Measurements from ENCODE around the gene PLEKHA7. TPM values are rescaled to one million over a fixed set of nuclear protein-coding genes. Genes with fewer than 3 reads are reported as not detected.

The PLEKHA7 gene
- total and polyA plus RNA-seq, 2 experiments from 2014 or later: 40.8 to 167 TPM

- peak; percentile 64 to 85 for DNase-seq (ENCODE audit: low read depth in 1 of 2, low spot score in 1 of 2)
- Histone ChIP-seq H3K4me3 (no peak overlapping the region), H3K27me3 (no peaks in the 10 kb centered on the region), H3K27ac (peak overlapping the region; percentile 98), H3K9me3 (ENCODE audit: low read depth) (no peaks in the 10 kb centered on the region), H3K36me3 (no peaks in the 10 kb centered on the region), H3K4me1 (ENCODE audit: low read depth) (peaks cover 43% of the 10 kb centered on the region)
- no peak for TF ChIP-seq CTCF (IDR thresholded peaks at IDR 0.05; ENCODE audit: low read depth, low read length)
These were observed 80.2 kb downstream of the PLEKHA7 start for GRCh38 chr11:16933756-16934603.

- Histone ChIP-seq H3K36me3 (no peaks in the 10 kb centered on the region), H3K27me3 (no peaks in the 10 kb centered on the region), H3K4me1 (ENCODE audit: low read depth) (peaks cover 47% of the 10 kb centered on the region), H3K27ac (peak overlapping the region; percentile 98), H3K4me3 (no peak overlapping the region), H3K9me3 (ENCODE audit: low read depth) (no peaks in the 10 kb centered on the region)
- no peak for DNase-seq (ENCODE audit: low read depth in 1 of 2, low spot score in 1 of 2)
- no peak for TF ChIP-seq CTCF (IDR thresholded peaks at IDR 0.05; ENCODE audit: low read depth, low read length)
These were observed 80.9 kb downstream of the PLEKHA7 start for GRCh38 chr11:16933291-16933690.

- Histone ChIP-seq H3K36me3 (no peaks in the 10 kb centered on the region), H3K27ac (no peak overlapping the region), H3K27me3 (peaks cover 4% of the 10 kb centered on the region), H3K4me1 (ENCODE audit: low read depth) (peaks cover 50% of the 10 kb centered on the region), H3K9me3 (ENCODE audit: low read depth) (no peaks in the 10 kb centered on the region), H3K4me3 (no peak overlapping the region)
- no peak for DNase-seq (ENCODE audit: low read depth in 1 of 2, low spot score in 1 of 2)
- TF ChIP-seq CTCF (IDR thresholded peaks at IDR 0.05; ENCODE audit: low read depth, low read length): no peak
These were observed 86.2 kb downstream of the PLEKHA7 start for GRCh38 chr11:16928044-16928443.

- no peaks in the 10 kb centered on the region for H3K36me3 ChIP-seq
- H3K9me3 ChIP-seq (ENCODE audit: low read depth): no peaks in the 10 kb centered on the region
- peaks cover 45% of the 10 kb centered on the region for H3K4me1 ChIP-seq (ENCODE audit: low read depth)
- DNase-seq (ENCODE audit: low read depth in 1 of 2, low spot score in 1 of 2): no peak
- no peak overlapping the region for H3K27ac ChIP-seq
- H3K27me3 ChIP-seq: peaks cover 4% of the 10 kb centered on the region
- H3K4me3 ChIP-seq: no peak overlapping the region
- TF ChIP-seq CTCF (IDR thresholded peaks at IDR 0.05; ENCODE audit: low read depth, low read length): no peak
These were observed 87.2 kb downstream of the PLEKHA7 start for GRCh38 chr11:16926883-16927626.

- Histone ChIP-seq H3K27ac (peak overlapping the region; percentile 78), H3K4me1 (ENCODE audit: low read depth) (peaks cover 52% of the 10 kb centered on the region), H3K27me3 (peaks cover 4% of the 10 kb centered on the region)
These were observed 88.6 kb downstream of the PLEKHA7 start for GRCh38 chr11:16925561-16926065.

More at GRCh38 chr11:16925561-16926065, 88.6 kb downstream of the PLEKHA7 start:
- DNase-seq (ENCODE audit: low read depth in 1 of 2, low spot score in 1 of 2): peak; percentile 57 to 88
- no peak for TF ChIP-seq CTCF (IDR thresholded peaks at IDR 0.05; ENCODE audit: low read depth, low read length)
- Histone ChIP-seq H3K36me3 (no peaks in the 10 kb centered on the region), H3K4me3 (peak overlapping the region; percentile 78), H3K9me3 (ENCODE audit: low read depth) (no peaks in the 10 kb centered on the region)

All from cardiac muscle cell (in vitro differentiated cells and primary cell).